K562 (cell line): ENCODE data around the gene KRTAP10-9.

Experiments
- CBX1 ChIP-seq: sonication (generic); IDR thresholded peaks from 2 replicates; pipeline ENCODE4 v1.6.1; 2016; ENCODE audit warnings: antibody characterized with exemption, low read depth, mild to moderate bottlenecking
- CTCF ChIP-seq, 3 experiments: IDR thresholded peaks in 2 of 3; conservative IDR thresholded peaks in 1 of 3; 2 replicates each; pipeline ENCODE4 v1.5.1; 2011 to 2012; ENCODE audit warnings: low read length in 3 of 3, mild to moderate bottlenecking in 3 of 3, control low read depth in 2 of 3, improper control_type of control experiment in 1 of 3, inconsistent platforms in 1 of 3, low read depth in 1 of 3, mixed read lengths in 1 of 3, moderate library complexity in 1 of 3; ENCODE audit not compliant: insufficient read depth in 2 of 3
- HMG20B ChIP-seq: fragments of 250-450 bp; sonication (Bioruptor Pico); IDR thresholded peaks from 2 replicates; pipeline ENCODE4 v1.5.0; 2021; ENCODE audit warnings: mild to moderate bottlenecking
- HNRNPUL1 ChIP-seq: fragments of 200-400 bp; formaldehyde crosslinking; IDR thresholded peaks from 2 replicates; pipeline ENCODE4 v1.6.1; 2017; ENCODE audit warnings: low read length
- JUNB ChIP-seq: fragments of 450-650 bp; formaldehyde crosslinking; conservative IDR thresholded peaks from 2 replicates; pipeline ENCODE4 v1.4.0; 2020; ENCODE audit warnings: mild to moderate bottlenecking
- NCOA2 ChIP-seq, 2 experiments: fragments of 450-650 bp; IDR thresholded peaks; 2 replicates each; pipeline ENCODE4 v1.6.1; 2018; ENCODE audit warnings: mild to moderate bottlenecking in 2 of 2, moderate library complexity in 1 of 2; ENCODE audit not compliant: partially characterized antibody in 2 of 2
- RAD21 ChIP-seq, 2 experiments: fragments of 250-450 bp in 1 of 2; fragments of 450-650 bp in 1 of 2; sonication (Bioruptor Pico) in 1 of 2; formaldehyde crosslinking in 1 of 2; IDR thresholded peaks in 1 of 2; conservative IDR thresholded peaks in 1 of 2; 2 replicates each; pipeline versions ENCODE4 v1.4.0 to v1.8.0; 2020 to 2022; ENCODE audit warnings: mild to moderate bottlenecking in 2 of 2, moderate library complexity in 1 of 2
- TF ChIP-seq, protein P1 (sequence below), 2 experiments: fragments of 450-650 bp; formaldehyde crosslinking in 1 of 2; IDR thresholded peaks; 2 replicates each; pipeline versions ENCODE4 v1.4.0 to v1.6.1; 2014 to 2020; ENCODE audit warnings: mild to moderate bottlenecking in 2 of 2, borderline replicate concordance in 1 of 2, low read depth in 1 of 2

GRCh38 chr21:44630440-44630839, 3.5 kb downstream of the KRTAP10-9 start:
- TF ChIP-seq JUNB (CRISPR knock-in tag) (no peak), CBX1 (no peak), RAD21 (CRISPR knock-in tag; conservative IDR thresholded peaks at IDR 0.05 in 1 of 2, IDR thresholded peaks at IDR 0.05 in 1 of 2) (no peak), HNRNPUL1 (no peak), HMG20B (no peak), NCOA2 (IDR thresholded peaks at IDR 0.05; ENCODE audit: partially characterized antibody in 2 of 2) (no peak), CTCF (IDR thresholded peaks at IDR 0.05 in 2 of 3, conservative IDR thresholded peaks at IDR 0.05 in 1 of 3; ENCODE audit: insufficient read depth in 2 of 3, low read depth in 1 of 3, low read length in 3 of 3) (no peak)
- TF ChIP-seq, protein P1, sequence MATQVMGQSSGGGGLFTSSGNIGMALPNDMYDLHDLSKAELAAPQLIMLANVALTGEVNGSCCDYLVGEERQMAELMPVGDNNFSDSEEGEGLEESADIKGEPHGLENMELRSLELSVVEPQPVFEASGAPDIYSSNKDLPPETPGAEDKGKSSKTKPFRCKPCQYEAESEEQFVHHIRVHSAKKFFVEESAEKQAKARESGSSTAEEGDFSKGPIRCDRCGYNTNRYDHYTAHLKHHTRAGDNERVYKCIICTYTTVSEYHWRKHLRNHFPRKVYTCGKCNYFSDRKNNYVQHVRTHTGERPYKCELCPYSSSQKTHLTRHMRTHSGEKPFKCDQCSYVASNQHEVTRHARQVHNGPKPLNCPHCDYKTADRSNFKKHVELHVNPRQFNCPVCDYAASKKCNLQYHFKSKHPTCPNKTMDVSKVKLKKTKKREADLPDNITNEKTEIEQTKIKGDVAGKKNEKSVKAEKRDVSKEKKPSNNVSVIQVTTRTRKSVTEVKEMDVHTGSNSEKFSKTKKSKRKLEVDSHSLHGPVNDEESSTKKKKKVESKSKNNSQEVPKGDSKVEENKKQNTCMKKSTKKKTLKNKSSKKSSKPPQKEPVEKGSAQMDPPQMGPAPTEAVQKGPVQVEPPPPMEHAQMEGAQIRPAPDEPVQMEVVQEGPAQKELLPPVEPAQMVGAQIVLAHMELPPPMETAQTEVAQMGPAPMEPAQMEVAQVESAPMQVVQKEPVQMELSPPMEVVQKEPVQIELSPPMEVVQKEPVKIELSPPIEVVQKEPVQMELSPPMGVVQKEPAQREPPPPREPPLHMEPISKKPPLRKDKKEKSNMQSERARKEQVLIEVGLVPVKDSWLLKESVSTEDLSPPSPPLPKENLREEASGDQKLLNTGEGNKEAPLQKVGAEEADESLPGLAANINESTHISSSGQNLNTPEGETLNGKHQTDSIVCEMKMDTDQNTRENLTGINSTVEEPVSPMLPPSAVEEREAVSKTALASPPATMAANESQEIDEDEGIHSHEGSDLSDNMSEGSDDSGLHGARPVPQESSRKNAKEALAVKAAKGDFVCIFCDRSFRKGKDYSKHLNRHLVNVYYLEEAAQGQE (IDR thresholded peaks at IDR 0.05; ENCODE audit: borderline replicate concordance): no peak
- TF ChIP-seq, protein P1 (CRISPR knock-in tag; IDR thresholded peaks at IDR 0.05; ENCODE audit: low read depth): no peak
